Measurements from ENCODE around the gene ZG16B. TPM values are rescaled to one million over a fixed set of nuclear protein-coding genes. Genes with fewer than 3 reads are reported as not detected.

Gene ZG16B
- polyA plus RNA-seq, 1 experiment, result 0.10 TPM

- peaks cover 29% of the 10 kb centered on the region for H3K27me3 ChIP-seq (ENCODE audit: control insufficient read depth, insufficient read depth, low read length)
- no peak for TF ChIP-seq CTCF (IDR thresholded peaks at IDR 0.05; ENCODE audit: insufficient read depth, low read depth, low read length)
- no peak for DNase-seq (ENCODE audit: low read depth)
- H3K36me3 ChIP-seq (ENCODE audit: control insufficient read depth, insufficient read depth, low read length), result no peaks in the 10 kb centered on the region
- H3K4me3 ChIP-seq (ENCODE audit: low read depth, low read length), result no peak overlapping the region
- CTCF ChIA-PET, result interaction anchor here (1.1 to 2.3 kb wide), 2 partner anchors 17 to 46 kb away, joined by 3 to 7 read pairs; no protein-coding TSS in a partner anchor
- POLR2A ChIA-PET, result no interaction called here
These were observed 8.5 kb upstream of the ZG16B start for GRCh38 chr16:2821487-2822157.

- CTCF ChIA-PET, result interaction anchor here (1.1 to 2.3 kb wide), 2 partner anchors 17 to 46 kb away, joined by 3 to 7 read pairs; no protein-coding TSS in a partner anchor
- H3K27me3 ChIP-seq (ENCODE audit: control insufficient read depth, insufficient read depth, low read length), result peaks cover 29% of the 10 kb centered on the region
- no peaks in the 10 kb centered on the region for H3K36me3 ChIP-seq (ENCODE audit: control insufficient read depth, insufficient read depth, low read length)
- no peak for TF ChIP-seq CTCF (IDR thresholded peaks at IDR 0.05; ENCODE audit: insufficient read depth, low read depth, low read length)
- no peak for DNase-seq (ENCODE audit: low read depth)
- no peak overlapping the region for H3K4me3 ChIP-seq (ENCODE audit: low read depth, low read length)
- POLR2A ChIA-PET, result no interaction called here
These were observed 8.0 kb upstream of the ZG16B start for GRCh38 chr16:2822158-2822495.

DNA sequence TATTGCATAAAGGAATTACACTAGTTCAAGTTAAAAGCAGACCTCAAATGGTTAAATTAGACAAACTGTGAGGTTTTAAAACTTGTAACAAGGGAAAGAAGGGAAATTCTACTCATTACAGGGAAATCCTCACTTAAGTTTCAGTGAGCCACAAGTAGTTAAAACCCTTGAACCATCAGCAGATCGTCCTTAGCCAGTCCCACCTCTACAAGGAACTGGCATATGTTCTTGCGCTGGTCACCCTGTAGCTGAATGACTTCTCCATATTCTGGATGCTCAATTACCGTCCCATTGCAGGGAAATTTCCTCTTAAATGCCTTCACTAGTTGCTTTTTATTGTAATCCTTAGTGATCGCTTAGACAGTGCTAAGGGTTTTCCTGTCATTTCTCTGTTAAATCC lies 7.6 kb upstream of the ZG16B start:
- CTCF ChIA-PET, result interaction anchor here (0.8 to 2.3 kb wide), 3 partner anchors 9 to 45 kb away, joined by 3 to 7 read pairs (median 3); no protein-coding TSS in a partner anchor
- Histone ChIP-seq H3K4me3 (ENCODE audit: low read depth, low read length) (no peak overlapping the region), H3K36me3 (ENCODE audit: control insufficient read depth, insufficient read depth, low read length) (no peaks in the 10 kb centered on the region), H3K27me3 (ENCODE audit: control insufficient read depth, insufficient read depth, low read length) (peaks cover 31% of the 10 kb centered on the region)
- TF ChIP-seq CTCF (IDR thresholded peaks at IDR 0.05; ENCODE audit: insufficient read depth, low read depth, low read length), result no peak
- DNase-seq (ENCODE audit: low read depth), result no peak
- POLR2A ChIA-PET, result no interaction called here

DNA sequence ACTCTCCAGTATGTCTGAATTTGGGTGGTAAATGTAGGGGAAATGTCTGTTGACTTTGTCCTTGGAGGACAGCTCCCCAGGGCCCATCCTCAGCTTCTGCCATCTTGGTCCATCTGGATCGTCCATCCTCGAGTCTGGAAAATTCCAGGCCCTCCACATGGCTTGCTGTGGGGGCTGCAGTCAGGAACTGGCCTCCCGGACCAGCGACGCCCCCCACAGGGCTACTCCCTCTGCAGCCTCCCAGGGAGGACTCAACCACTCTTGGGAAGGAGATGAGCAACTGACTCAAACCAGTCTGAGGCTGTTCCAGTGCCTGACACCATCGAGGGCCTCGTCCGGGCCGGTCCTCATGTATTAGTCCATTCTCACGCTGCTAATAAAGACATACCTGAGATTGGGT lies 5.5 kb upstream of the ZG16B start:
- TF ChIP-seq CTCF (IDR thresholded peaks at IDR 0.05; ENCODE audit: insufficient read depth, low read depth, low read length), result no peak
- no peak for DNase-seq (ENCODE audit: low read depth)
- ChIA-PET POLR2A (no interaction called here), CTCF (interaction anchor here (1.5 kb wide), 1 partner anchor 9 kb away, joined by 3 read pairs; no protein-coding TSS in a partner anchor)
- Histone ChIP-seq H3K27me3 (ENCODE audit: control insufficient read depth, insufficient read depth, low read length) (peaks cover 38% of the 10 kb centered on the region), H3K36me3 (ENCODE audit: control insufficient read depth, insufficient read depth, low read length) (no peaks in the 10 kb centered on the region), H3K4me3 (ENCODE audit: low read depth, low read length) (no peak overlapping the region)

DNA sequence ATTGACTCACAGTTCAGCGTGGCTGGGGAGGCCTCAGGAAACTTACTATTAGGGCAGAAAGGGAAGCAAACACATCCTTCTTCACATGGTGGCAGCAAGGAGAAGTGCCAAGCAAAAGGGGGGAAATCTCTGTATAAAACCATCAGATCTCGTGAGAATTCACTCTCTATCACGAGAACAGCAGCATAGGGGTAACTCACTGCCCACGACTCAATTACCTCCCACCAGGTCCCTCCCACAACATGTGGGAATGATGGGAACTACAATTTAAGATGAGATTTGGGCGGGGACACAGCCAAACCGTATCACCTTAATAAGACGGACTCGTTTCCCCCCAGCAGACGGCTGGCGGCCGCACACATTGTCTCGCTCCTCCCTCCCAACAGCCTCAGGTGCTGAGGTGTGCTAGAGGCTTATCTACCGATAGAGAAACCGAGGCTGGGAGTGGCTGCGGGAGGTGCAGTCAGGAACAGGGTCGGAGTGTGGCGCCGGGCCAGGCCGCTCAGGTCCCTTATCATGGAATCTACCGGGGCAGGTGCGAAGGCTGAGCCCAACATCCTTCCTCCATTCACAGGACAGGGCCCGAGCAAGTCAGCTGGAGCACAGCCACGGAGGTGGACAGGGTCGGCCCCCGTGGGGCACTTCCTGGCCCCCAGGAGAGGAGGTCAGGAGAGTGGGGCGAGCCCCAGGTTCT lies 4.9 kb upstream of the ZG16B start:
- CTCF ChIA-PET, result interaction anchor here (1.2 to 1.5 kb wide), 2 partner anchors 10 to 13 kb away, joined by 3 to 4 read pairs; no protein-coding TSS in a partner anchor
- H3K27me3 ChIP-seq (ENCODE audit: control insufficient read depth, insufficient read depth, low read length), result peaks cover 34% of the 10 kb centered on the region
- H3K36me3 ChIP-seq (ENCODE audit: control insufficient read depth, insufficient read depth, low read length), result no peaks in the 10 kb centered on the region
- no peak for DNase-seq (ENCODE audit: low read depth)
- POLR2A ChIA-PET, result no interaction called here
- no peak overlapping the region for H3K4me3 ChIP-seq (ENCODE audit: low read depth, low read length)
- no peak for TF ChIP-seq CTCF (IDR thresholded peaks at IDR 0.05; ENCODE audit: insufficient read depth, low read depth, low read length)
